ENCODE results near the gene SOX12. TPM values are rescaled to one million over a fixed set of nuclear protein-coding genes. Genes with fewer than 3 reads are reported as not detected.
A peak's percentile ranks its signal among the peaks of the same experiment; 100 is the strongest.

Gene SOX12
- total RNA-seq, 2 experiments from 2014 or later = 11.6 to 11.9 TPM

GRCh38 chr20:324177-325044 lies 941 bp upstream of the SOX12 start:
- no peaks in the 10 kb centered on the region for H3K9me3 Mint-ChIP-seq
- peak overlapping the region; percentile 78 for H3K4me3 ChIP-seq (ENCODE audit: low read length)
- H3K36me3 ChIP-seq (ENCODE audit: insufficient read depth, low read length) = no peaks in the 10 kb centered on the region
- peak overlapping the region; percentile 55 to 75 for H3K27ac ChIP-seq (ENCODE audit: low read depth in 1 of 2, low read length in 2 of 2)
- DNase-seq (peak; percentile 76 to 96 (median 88)), ATAC-seq (ENCODE audit: poor library complexity) (peak; percentile 54)
- H3K27me3 Mint-ChIP-seq = no peaks in the 10 kb centered on the region
- H3K4me1 ChIP-seq (ENCODE audit: insufficient read depth, low read length) = peaks cover 32% of the 10 kb centered on the region
- intact Hi-C loops (cut with DNase I, micrococcal nuclease) = loop anchor here (1.0 to 5.0 kb wide), 2 partner anchors 27 to 83 kb away; partner anchors contain the start of genes ZCCHC3 (in 2 of the 2) and RBCK1 (in 1 of the 2)
- H3K27me3 ChIP-seq (ENCODE audit: control insufficient read depth in 1 of 2, insufficient read depth in 2 of 2, low read length in 2 of 2) = no peaks in the 10 kb centered on the region
- TF ChIP-seq CTCF (IDR thresholded peaks at IDR 0.05) = peak; percentile 25
- no peaks in the 10 kb centered on the region for H3K9me3 ChIP-seq (ENCODE audit: control insufficient read depth in 1 of 2, insufficient read depth in 1 of 2, low read length in 2 of 2)
- H3K27ac Mint-ChIP-seq = peak overlapping the region; percentile 97
- peaks cover 5% of the 10 kb centered on the region for H3K36me3 Mint-ChIP-seq (ENCODE audit: low read depth)
- peaks cover 24% of the 10 kb centered on the region for H3K4me1 Mint-ChIP-seq (ENCODE audit: low read depth)
- CTCF ChIA-PET = interaction anchor here (0.7 to 1.7 kb wide), 7 partner anchors 13 to 138 kb away, joined by 3 to 9 read pairs (median 4); partner anchors contain the start of genes TBC1D20 and ZCCHC3
- peak overlapping the region; percentile 97 for H3K4me3 Mint-ChIP-seq
- POLR2A ChIA-PET = interaction anchor here (1.0 to 7.6 kb wide), 7 partner anchors 22 to 220 kb away, joined by 3 to 114 read pairs (median 4); partner anchors contain the start of genes DEFB129 and ZCCHC3

- Mint-ChIP-seq H3K36me3 (ENCODE audit: low read depth) (peaks cover 5% of the 10 kb centered on the region), H3K4me1 (ENCODE audit: low read depth) (peaks cover 36% of the 10 kb centered on the region), H3K4me3 (peak overlapping the region; percentile 77), H3K9me3 (no peaks in the 10 kb centered on the region), H3K27ac (peak overlapping the region; percentile 75), H3K27me3 (no peaks in the 10 kb centered on the region)
- H3K4me3 ChIP-seq (ENCODE audit: low read length) = peak overlapping the region; percentile 67
- CTCF ChIA-PET = no interaction called here
- POLR2A ChIA-PET = interaction anchor here (1.0 to 7.6 kb wide), 3 partner anchors 28 to 101 kb away, joined by 3 to 114 read pairs (median 4); partner anchors contain the start of gene ZCCHC3
- H3K27me3 ChIP-seq (ENCODE audit: control insufficient read depth in 1 of 2, insufficient read depth in 2 of 2, low read length in 2 of 2) = no peaks in the 10 kb centered on the region
- peak overlapping the region in 1 of 2 donors; percentile 64 for H3K27ac ChIP-seq (ENCODE audit: low read depth in 1 of 2, low read length in 2 of 2)
- no peaks in the 10 kb centered on the region for H3K36me3 ChIP-seq (ENCODE audit: insufficient read depth, low read length)
- no peak for ATAC-seq (ENCODE audit: poor library complexity)
- intact Hi-C loops (cut with DNase I, micrococcal nuclease) = loop anchor here (1.0 to 5.0 kb wide), 2 partner anchors 29 to 81 kb away; partner anchors contain the start of genes ZCCHC3 (in 2 of the 2) and RBCK1 (in 1 of the 2)
- H3K4me1 ChIP-seq (ENCODE audit: insufficient read depth, low read length) = peaks cover 35% of the 10 kb centered on the region
- DNase-seq = peak in 11 of 14 experiments; percentile 30 to 76 (median 41)
- TF ChIP-seq CTCF (IDR thresholded peaks at IDR 0.05) = no peak
- no peaks in the 10 kb centered on the region for H3K9me3 ChIP-seq (ENCODE audit: control insufficient read depth in 1 of 2, insufficient read depth in 1 of 2, low read length in 2 of 2)
These were observed 715 bp downstream of the SOX12 start for GRCh38 chr20:325889-326644.

- Histone ChIP-seq H3K4me1 (ENCODE audit: insufficient read depth, low read length) (peaks cover 35% of the 10 kb centered on the region), H3K27ac (ENCODE audit: low read depth in 1 of 2, low read length in 2 of 2) (peak overlapping the region in 1 of 2 donors; percentile 64), H3K9me3 (ENCODE audit: control insufficient read depth in 1 of 2, insufficient read depth in 1 of 2, low read length in 2 of 2) (no peaks in the 10 kb centered on the region), H3K27me3 (ENCODE audit: control insufficient read depth in 1 of 2, insufficient read depth in 2 of 2, low read length in 2 of 2) (no peaks in the 10 kb centered on the region), H3K36me3 (ENCODE audit: insufficient read depth, low read length) (no peaks in the 10 kb centered on the region), H3K4me3 (ENCODE audit: low read length) (peak overlapping the region; percentile 67)
- no peaks in the 10 kb centered on the region for H3K9me3 Mint-ChIP-seq
- TF ChIP-seq CTCF (IDR thresholded peaks at IDR 0.05) = no peak
- DNase-seq (peak in 1 of 14 experiments; percentile 14), ATAC-seq (ENCODE audit: poor library complexity) (no peak)
- POLR2A ChIA-PET = interaction anchor here (1.0 to 7.6 kb wide), 2 partner anchors 28 to 89 kb away, joined by 3 to 114 read pairs; partner anchors contain the start of gene ZCCHC3
- peak overlapping the region; percentile 88 for H3K4me3 Mint-ChIP-seq
- intact Hi-C loops (cut with DNase I, micrococcal nuclease) = loop anchor here in 1 of 2 experiments (5.0 kb wide), 1 partner anchor 81 kb away; the partner anchor contains the start of gene RBCK1
- H3K27me3 Mint-ChIP-seq = no peaks in the 10 kb centered on the region
- H3K27ac Mint-ChIP-seq = peak overlapping the region; percentile 75
- peaks cover 36% of the 10 kb centered on the region for H3K4me1 Mint-ChIP-seq (ENCODE audit: low read depth)
- CTCF ChIA-PET = no interaction called here
- peaks cover 5% of the 10 kb centered on the region for H3K36me3 Mint-ChIP-seq (ENCODE audit: low read depth)
These were observed 1.4 kb downstream of the SOX12 start for GRCh38 chr20:326645-327185.

Measured in CD4-positive, alpha-beta T cell (primary cell).